Right ventricle myocardium superior (tissue), 1 donor: Measurements from ENCODE around the gene ADAMTSL3. TPM values are rescaled to one million over a fixed set of nuclear protein-coding genes. Genes with fewer than 3 reads are reported as not detected.
A peak's percentile ranks its signal among the peaks of the same experiment; 100 is the strongest.

Experiments used
- ATAC-seq: fragments of 200-7000 bp; cut with Tn5 transposase; one replicate; pipeline ENCODE4 v1.9.1; 2020; ENCODE audit warnings: mild to moderate bottlenecking; ENCODE audit not compliant: poor library complexity
- DNase-seq: peaks from one replicate; pipeline ENCODE4 v3.0.0-alpha.2; 2020
- intact Hi-C: fragments of 100-400 bp; cut with DNase I; formaldehyde crosslinking; loops from one replicate; pipeline ENCODE4 v1.11.2; 2022
- total RNA-seq: library from RNA; stranded (reverse); fragmentation: NEBNext Ultra II Directional; extraction: Animal tissue kit (Norgen Biotek cat#: 25700); gene quantifications from one replicate; pipeline ENCODE4 v1.2.1, GENCODE V29; 2021
- donor health status: DM: no; HTN: yes; CAD: no; lungs with severe emphysema.

Gene ADAMTSL3
- total RNA-seq, 1 donor from 2014 or later, result 10.5 TPM

DNA sequence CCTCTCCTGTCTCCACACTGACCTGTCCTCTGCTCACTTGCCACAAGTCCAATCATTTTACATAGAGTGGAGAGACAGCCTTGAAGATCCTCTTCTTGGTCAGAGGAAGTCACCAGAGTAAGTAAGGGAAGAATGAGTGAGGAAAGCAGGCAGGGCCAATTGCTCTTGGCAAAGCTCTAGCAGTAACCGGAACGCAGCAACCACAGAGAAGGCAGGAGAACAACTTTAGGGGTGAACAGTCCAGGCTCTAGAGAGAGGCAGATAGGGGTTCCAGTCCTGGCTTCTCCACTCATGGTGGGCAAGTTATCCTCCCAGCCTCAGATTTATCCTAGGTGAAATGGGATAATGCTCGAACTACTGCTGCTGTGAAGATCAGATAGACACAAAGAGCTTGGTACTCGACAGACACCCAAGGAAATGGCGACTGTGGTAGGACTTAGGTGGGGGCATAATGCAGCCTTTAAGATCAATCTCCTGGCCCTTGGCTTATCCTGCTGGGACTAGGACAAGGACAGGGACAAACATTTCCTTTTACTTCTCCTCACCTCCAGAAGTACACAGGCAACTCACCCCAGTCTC lies 1.2 kb upstream of the ADAMTSL3 start:
- intact Hi-C loops, result loop anchor here (10.0 kb wide), 1 partner anchor 92 kb away; no protein-coding TSS in a partner anchor
- ATAC-seq (peak; percentile 11), DNase-seq (no peak)

DNA sequence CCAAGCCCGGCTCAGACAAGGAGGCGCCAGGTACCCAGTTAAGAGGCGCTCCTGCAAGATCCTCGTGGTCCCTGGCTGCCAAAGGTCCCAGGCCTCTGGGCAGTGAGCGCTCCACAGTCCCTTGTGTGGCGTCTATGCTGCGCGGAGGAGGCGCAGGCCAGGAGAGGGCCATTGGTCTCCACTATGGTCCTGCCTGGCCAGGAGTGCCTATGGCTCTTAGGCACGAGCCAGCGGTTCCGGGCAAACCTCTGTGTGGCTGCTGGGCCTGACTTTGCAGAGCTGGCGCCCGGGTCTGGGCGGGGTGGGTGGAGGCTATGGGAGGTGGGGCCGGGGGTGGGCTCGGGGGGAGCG lies 660 bp upstream of the ADAMTSL3 start:
- DNase-seq, result no peak
- no peak for ATAC-seq
- intact Hi-C loops, result loop anchor here (10.0 kb wide), 1 partner anchor 92 kb away; no protein-coding TSS in a partner anchor

DNA sequence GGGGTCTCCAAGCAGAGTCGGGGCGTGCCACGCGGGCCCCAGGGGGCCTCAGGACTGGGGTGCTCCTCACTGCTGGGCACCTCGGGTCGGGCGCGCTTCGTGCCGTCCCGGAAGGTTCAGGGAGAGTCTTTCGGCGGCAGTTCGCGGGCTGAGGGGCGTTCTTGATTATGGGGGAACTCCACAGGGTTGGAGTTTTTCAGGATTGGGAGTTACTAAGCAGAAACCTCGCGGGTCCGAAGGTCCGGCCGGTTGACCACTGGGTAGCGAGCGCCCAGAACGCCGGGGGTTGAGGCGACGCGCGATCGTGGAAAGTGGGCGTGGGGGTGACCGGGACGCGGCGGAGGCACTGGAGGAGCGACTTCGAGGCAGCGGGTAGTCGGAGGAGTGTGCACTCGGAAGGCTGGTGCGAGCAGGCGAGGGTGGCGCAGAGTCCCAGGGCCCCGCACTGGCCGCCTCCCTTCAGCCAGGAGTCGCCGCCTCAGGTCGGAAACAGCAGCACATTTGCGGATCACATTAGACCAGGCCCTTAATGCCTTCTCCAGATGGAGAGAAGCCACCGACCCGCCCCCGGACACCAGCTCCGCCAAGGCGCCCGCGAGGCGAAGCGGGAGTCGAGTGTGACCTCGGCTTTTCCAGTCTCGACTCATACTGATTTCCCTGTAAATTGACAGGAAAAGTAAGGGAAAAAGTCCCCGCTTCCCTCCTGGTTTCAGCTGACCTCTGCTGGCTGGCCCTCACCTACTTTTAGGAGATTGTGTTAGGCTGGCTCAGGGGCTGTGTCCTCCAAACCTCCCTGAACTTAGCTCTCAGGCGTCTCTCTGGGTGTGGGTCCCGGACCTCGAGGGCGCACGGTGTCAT lies 685 bp downstream of the ADAMTSL3 start:
- peak; percentile 43 for ATAC-seq
- DNase-seq, result peak; percentile 80
- intact Hi-C loops, result loop anchor here (10.0 kb wide), 1 partner anchor 90 kb away; no protein-coding TSS in a partner anchor

DNA sequence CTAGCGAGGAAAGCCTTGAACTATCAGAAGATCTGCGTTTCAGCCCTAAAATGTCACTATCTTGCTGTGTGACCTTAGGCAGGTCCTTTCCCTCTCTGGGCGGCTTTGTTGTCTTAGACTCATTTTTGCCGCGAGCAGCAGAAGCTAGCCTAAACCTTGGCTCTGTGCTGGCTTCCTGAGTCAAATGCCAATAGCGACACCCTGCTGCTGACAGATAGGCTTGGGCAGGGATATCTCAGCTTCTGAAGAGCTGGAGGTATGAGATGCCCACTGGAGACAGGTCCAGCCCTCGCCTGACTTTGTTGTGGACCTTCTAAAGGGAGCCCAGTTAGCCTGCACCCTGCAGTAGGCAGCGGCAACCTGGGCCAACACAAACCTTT lies 1.3 kb downstream of the ADAMTSL3 start:
- DNase-seq (no peak), ATAC-seq (no peak)
- intact Hi-C loops, result loop anchor here (10.0 kb wide), 1 partner anchor 90 kb away; no protein-coding TSS in a partner anchor

DNA sequence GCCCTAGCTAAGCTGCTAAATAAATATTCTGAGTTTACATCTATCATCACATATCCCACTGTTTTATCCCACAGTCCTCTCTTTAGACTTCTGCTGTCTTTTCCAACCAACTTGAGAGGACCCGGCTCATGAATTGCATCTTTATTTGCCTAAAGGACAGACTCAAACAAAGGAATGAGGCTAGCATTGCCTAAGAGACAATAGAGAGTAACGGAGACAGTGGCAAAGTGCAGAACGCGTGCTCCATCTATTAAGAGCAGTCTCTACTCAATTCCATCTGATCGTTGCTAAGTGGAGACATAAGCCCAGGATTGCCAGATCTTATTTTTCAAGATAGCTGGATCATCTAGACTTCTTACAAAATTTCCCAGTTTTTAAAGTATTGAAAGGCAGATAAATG lies 2.3 kb downstream of the ADAMTSL3 start:
- intact Hi-C loops, result loop anchor here (10.0 kb wide), 1 partner anchor 89 kb away; no protein-coding TSS in a partner anchor
- ATAC-seq (no peak), DNase-seq (no peak)

DNA sequence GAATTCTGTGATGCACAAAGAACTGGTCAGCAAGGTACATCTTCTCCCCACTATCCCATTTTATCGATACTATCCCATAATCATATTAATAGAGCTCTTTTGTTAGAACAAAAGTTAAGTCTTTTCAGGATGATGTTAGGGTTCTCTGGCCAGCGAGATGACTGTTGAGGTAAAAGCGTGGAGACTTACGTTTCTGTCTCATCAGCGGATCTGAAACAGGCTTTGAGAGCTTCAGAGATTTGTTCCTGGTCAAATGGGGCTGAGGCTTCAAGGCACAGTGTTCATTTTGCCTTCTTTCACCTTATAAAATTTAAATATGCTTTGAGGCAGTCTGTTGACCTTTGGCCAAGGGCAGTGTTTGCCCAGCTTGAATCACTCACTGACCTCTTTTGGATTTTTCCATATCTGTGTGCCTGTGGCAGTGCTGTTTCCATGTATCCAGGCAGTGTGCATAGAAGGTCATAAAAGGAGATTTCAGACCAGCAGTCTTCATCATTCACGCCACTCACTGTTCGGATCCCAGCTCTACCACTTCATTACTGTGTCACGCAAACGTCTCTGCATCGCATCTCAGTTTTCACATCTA lies 3.1 kb downstream of the ADAMTSL3 start:
- no peak for ATAC-seq
- intact Hi-C loops, result loop anchor here (10.0 kb wide), 1 partner anchor 88 kb away; no protein-coding TSS in a partner anchor
- DNase-seq, result no peak

DNA sequence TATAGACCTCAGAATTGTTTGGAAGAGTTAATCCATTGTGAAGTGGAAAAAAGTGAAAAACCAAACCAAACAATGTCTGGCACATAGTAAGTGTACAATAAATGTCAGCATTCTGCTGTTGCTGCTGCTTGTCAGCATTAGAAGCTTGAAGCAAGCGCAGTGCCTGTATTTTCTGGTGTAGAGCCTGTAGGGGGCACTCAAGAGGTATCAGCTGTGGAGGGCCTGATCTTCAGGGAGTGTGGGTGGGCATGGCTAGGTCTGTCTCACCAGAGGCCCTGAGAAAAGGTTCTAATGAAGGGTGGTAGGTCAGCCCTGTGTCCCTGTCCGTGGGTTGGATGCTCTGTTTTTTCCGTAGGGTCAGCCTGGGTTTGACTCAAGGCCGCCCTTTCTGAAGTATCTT lies 3.6 kb downstream of the ADAMTSL3 start:
- no peak for ATAC-seq
- intact Hi-C loops, result loop anchor here (10.0 kb wide), 1 partner anchor 87 kb away; no protein-coding TSS in a partner anchor
- DNase-seq, result no peak

DNA sequence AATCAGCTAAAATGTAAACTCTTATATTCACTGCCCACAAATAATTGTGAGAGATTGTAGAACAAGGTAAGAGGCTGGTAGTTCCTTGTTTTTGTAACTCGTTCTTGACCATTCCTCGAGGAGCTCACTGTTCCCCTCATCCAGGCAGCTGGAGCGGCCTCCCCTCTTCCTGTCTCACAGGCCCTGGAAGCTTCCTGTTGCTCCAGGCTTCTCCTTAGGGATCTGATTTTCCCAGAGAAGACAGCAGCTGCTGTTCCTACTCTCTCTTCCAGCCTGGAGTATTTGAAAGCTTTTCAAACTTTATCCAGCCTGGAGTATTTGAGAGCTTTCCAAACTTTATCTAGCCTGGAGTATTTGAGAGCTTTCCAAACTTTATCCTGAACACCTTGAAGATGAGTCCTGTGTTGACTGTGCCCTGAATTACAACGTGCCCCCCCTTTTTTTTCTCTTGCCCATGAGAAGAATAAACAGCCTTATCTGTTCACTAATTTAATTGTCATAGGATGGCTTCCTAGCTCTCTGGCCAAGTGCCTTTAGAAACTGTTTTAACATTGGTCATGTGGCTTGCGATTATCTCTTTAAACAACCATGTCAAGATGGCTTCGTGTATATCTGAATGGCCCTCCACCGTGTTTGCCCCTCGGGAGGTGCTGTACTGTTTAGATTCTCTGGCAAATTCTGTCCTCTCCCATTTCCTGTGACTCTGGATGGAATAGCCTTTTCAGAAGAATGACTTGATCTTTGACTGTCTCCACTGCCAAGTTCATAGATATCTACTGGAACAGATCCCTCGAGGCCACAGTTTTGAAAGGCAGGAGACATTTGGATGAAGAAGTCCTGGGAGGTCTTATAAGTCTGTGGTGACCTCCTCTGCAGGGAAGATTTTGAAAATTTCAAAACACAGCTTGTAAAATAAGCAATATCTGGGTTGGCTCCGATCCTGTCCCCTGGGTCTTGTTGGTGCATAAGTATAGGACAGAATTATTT lies 4.8 kb downstream of the ADAMTSL3 start:
- ATAC-seq (peak; percentile 75), DNase-seq (peak; percentile 76)
- intact Hi-C loops, result loop anchor here (10.0 kb wide), 1 partner anchor 86 kb away; no protein-coding TSS in a partner anchor

DNA sequence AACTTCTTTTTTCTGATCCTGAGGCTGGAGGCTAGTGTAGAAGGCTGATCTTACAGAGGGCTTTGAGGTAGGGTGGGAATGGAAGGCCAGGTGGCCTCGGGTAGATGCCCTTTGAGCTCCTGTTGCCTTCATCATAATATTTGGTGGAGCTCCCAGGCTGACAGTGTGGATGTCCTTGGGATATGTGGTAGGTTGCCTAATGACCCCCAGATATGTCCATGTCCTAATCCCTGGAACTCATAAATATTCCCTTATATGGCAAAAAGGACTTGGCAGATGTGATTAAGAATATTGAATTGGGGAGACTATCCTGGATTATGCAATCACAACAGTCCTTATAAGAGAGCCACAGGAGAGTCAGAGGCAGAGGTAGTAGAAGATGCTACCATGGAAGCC lies 5.5 kb downstream of the ADAMTSL3 start:
- DNase-seq (no peak), ATAC-seq (peak; percentile 63)
- intact Hi-C loops, result loop anchor here (10.0 kb wide), 1 partner anchor 85 kb away; no protein-coding TSS in a partner anchor

DNA sequence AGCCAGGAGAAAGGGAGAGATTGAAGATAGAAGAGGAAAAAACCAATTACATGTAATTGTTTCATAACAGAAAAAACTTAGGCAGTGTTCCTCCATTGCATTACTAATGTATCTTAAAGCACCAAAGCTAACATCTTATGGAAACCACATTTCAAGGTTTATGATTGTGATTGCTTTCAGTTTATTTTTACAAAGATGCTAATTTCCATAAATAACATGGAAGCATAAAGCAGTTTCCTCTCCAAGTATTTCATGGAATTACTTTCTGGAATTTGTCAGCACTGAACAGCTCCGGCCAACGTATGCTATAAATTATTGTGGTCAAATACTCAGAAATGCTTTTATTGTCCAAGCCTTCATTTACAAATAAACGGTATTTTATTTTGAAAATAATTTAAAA lies 11.6 kb downstream of the ADAMTSL3 start:
- no peak for ATAC-seq
- intact Hi-C loops, result no loop called here
- DNase-seq, result no peak

DNA sequence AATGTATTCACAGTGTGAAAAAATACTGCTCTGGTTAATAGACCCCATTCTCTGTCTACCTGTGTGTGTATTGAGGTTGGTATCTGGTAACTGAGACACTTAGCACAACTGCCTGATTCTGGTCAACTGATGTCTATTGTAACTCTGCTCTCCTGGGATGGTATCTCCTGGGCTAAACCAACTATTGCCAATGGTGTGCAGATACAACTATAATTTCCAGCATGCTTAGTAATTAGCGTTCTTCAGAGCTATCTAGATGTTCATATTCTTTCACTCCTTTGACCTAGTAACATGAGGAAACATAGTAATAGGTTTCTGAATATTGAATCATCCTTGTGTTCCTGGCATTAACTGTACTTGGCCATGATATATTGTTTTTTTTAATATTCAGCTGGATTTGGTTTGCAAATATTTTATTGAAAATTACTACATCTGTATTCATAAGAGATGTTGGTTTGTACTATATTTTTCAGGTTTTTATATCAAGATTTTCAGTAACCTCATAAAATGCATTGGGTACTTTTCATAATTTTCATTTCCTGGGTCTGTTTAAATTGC lies 16.8 kb downstream of the ADAMTSL3 start:
- DNase-seq, result no peak
- intact Hi-C loops, result no loop called here
- no peak for ATAC-seq

DNA sequence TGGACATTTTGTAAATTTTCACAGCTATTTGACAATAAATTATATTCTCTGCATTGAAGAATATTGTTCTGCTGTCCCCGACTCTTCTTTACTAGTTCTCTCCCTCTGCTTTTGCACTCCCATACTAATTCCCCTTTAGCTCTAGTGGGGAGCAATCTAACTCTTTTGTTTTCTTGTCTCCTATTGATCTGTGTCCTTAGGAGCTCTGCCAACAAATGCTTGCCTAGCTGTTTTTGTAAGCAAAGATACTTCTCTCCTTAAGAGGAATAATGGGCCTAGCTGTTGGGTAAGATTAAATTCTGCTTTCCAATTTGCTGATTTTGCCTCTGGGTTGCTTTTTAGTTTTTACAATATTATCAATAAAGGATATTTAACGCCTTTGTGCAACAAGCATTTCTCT lies 17.7 kb downstream of the ADAMTSL3 start:
- ATAC-seq, result no peak
- DNase-seq, result no peak
- intact Hi-C loops, result no loop called here

DNA sequence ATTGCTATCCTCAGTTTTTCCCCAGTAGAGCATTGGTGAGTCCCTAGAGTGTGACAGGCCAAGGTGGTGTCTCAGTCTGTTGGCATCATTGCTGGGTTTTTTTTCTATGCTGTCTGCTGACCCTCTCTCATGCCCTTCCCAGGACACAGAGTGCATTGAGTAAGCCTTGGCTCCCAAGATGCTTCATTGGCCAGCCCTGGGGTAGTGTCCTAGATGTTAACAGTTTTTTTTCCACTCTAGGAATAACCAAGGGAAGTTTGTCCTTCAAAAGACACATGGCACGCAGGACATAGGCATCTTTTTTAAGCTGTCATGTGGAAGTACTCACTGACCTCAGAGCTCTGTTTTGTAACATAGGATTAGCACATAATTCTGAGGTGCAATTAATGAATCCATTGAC lies 19.5 kb downstream of the ADAMTSL3 start:
- ATAC-seq (peak; percentile 74), DNase-seq (no peak)
- intact Hi-C loops, result no loop called here

DNA sequence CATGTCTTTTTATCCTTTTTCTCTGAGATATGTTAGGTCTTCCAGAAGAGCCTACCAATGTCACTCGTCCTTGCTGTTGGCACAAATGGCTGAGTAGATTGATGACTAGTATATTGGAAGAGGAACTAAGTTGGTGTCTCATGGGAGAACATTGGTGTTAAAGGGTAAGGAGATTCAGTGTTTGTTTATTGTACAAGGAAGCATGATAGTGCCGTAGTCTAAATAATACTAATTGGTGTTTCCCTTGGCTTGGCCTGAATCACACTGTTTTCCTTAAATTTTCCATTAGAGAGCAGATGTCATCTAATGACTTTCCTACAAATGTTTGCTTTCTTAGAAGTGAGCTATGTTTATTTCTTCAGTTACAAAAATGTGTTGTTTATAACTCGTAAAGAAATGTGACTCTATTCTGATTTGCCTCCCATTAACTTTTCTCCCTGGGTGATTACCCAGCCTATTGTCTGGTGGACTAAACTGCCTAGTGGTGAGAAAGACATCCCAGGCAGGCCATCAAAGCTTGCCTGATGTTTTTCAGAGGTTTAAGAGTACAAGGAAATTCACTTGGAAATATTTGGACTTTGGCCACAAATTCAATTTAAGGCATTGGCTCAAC lies 28.7 kb downstream of the ADAMTSL3 start:
- intact Hi-C loops, result no loop called here
- ATAC-seq, result no peak
- no peak for DNase-seq

DNA sequence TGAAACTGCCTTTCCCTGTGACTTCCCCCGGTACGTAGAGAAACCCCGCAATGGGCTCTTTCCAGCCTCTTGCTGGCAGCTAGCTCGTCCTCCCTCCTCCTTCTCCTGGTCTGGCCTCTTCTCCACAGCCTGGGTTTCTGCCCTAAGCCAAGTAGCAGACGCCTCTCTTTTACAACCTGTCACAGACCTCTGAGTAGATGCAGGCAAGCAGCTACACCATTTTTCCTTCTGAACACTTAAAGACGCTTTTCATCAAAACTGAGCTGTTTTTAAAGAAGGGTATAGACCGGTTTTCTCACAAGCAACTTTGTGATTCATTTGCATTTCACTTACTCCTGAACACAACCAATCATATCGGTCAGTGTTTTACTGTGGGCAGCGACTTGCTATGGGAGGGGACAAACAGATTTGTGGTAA lies 32.0 kb downstream of the ADAMTSL3 start:
- DNase-seq (no peak), ATAC-seq (no peak)
- intact Hi-C loops, result no loop called here

DNA sequence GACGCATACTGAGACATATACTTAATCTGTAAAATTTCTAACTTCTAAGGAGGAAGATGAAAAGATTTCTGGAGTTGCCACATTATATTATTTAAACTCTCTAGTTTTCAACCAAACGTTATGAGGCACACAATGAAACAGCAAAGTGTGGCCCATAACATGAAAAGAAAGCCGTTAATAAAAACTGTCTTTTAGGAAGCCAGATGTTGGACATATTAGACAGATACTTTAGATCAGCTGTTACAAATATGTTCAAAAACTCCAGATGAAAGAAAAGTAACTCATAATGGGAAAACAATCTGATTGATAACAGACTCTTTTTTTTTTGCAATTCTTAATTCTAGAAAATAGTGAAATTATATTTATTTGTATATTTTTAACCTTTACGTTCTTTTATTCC lies 34.3 kb downstream of the ADAMTSL3 start:
- intact Hi-C loops, result no loop called here

DNA sequence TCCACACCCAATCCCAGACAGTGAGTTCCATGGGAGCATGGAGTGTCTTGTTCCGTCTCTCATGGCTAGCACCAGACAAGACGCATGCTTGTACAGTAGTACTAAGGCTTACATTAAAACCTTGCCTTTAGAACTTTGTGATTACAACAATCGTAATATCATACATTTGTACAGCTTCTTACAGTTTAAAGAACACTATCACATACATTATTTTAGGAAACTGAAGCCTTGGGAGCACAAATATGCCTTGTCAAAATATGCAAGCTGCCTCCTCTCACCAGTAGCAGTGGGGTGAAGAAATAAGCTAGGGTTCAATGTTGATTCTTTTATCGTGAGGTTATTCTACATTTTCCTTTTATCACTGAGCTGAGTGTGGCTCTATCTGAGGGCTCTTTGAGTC lies 36.8 kb downstream of the ADAMTSL3 start:
- no peak for ATAC-seq
- intact Hi-C loops, result no loop called here
- no peak for DNase-seq

More for the DNA sequence above, 34.3 kb downstream of the ADAMTSL3 start:
- ATAC-seq (no peak), DNase-seq (no peak)
